GM19099 (cell line): Measurements from ENCODE around the gene SDHA.

Experiments used
- POLR2A ChIP-seq: IDR thresholded peaks from 3 replicates; pipeline ENCODE4 v1.6.1; 2011; ENCODE audit warnings: low read depth; ENCODE audit not compliant: insufficient read length; ENCODE audit errors: extremely low read depth

SDHA gene

GRCh38 chr5:181566-181965, 36.6 kb upstream of the SDHA start:
- TF ChIP-seq POLR2A, result no peak

- TF ChIP-seq POLR2A, result no peak
Observed at GRCh38 chr5:182126-182525, 36.0 kb upstream of the SDHA start.

- no peak for TF ChIP-seq POLR2A
Observed at GRCh38 chr5:184471-184870, 33.6 kb upstream of the SDHA start.

GRCh38 chr5:185095-186070, 32.7 kb upstream of the SDHA start:
- TF ChIP-seq POLR2A, result no peak

GRCh38 chr5:186091-187041, 31.8 kb upstream of the SDHA start:
- TF ChIP-seq POLR2A, result no peak

GRCh38 chr5:187042-187431, 31.1 kb upstream of the SDHA start:
- TF ChIP-seq POLR2A, result no peak

- no peak for TF ChIP-seq POLR2A
Observed at GRCh38 chr5:187617-188451, 30.3 kb upstream of the SDHA start.

GRCh38 chr5:188488-189481, 29.3 kb upstream of the SDHA start:
- no peak for TF ChIP-seq POLR2A

GRCh38 chr5:189486-189885, 28.6 kb upstream of the SDHA start:
- no peak for TF ChIP-seq POLR2A

GRCh38 chr5:189976-190365, 28.1 kb upstream of the SDHA start:
- TF ChIP-seq POLR2A, result no peak

- TF ChIP-seq POLR2A, result no peak
Observed at GRCh38 chr5:190366-191035, 27.6 kb upstream of the SDHA start.

- no peak for TF ChIP-seq POLR2A
Observed at GRCh38 chr5:191036-191948, 26.8 kb upstream of the SDHA start, which contains the start of gene LRRC14B. Gene LRRC14B, plus strand, starts transcription at chr5:191495. Its CDS starts 44 bp downstream, at chr5:191539.
